ENCODE data around the gene TNFRSF8.
A peak's percentile ranks its signal among the peaks of the same experiment; 100 is the strongest.

TNFRSF8 gene

DNA sequence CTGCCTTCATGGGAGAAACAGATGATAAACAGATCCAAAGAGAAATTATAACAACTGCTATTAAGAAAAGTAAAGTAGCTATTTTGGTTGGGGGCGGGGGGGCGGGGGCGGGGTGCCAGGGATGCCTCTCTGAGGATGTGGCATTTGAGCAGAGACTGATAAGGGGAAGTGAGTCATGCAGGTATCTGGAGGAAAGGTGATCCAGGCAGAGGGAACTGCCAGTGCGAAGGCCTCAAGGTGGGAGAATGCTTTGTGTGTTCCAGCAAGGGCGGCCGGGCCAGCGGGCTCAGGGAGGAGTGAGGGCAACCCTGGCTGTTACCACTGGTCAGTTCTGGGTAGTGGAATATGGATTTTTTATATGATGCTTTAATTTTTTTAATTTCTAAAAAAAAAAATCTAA lies 96.7 kb downstream of the TNFRSF8 start:
- DNase-seq (ENCODE audit: low read depth), result no peak

DNA sequence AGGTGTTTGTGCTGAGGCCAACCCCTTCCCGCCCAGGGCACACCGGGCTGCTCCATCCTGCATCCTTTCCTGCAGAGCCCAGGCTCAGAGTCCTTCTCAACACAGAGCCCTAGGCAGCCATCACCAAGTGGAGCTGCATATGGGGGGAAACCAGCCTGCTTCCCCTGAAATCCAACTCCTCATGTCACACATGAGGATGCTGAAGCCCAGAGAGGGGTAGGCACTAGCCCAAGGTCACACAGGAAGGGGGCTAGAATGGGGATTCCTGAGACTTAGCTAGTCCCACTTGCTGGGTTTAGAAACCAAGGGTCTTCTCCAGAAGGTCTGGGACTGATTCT lies 98.2 kb downstream of the TNFRSF8 start:
- DNase-seq (ENCODE audit: low read depth), result no peak

DNA sequence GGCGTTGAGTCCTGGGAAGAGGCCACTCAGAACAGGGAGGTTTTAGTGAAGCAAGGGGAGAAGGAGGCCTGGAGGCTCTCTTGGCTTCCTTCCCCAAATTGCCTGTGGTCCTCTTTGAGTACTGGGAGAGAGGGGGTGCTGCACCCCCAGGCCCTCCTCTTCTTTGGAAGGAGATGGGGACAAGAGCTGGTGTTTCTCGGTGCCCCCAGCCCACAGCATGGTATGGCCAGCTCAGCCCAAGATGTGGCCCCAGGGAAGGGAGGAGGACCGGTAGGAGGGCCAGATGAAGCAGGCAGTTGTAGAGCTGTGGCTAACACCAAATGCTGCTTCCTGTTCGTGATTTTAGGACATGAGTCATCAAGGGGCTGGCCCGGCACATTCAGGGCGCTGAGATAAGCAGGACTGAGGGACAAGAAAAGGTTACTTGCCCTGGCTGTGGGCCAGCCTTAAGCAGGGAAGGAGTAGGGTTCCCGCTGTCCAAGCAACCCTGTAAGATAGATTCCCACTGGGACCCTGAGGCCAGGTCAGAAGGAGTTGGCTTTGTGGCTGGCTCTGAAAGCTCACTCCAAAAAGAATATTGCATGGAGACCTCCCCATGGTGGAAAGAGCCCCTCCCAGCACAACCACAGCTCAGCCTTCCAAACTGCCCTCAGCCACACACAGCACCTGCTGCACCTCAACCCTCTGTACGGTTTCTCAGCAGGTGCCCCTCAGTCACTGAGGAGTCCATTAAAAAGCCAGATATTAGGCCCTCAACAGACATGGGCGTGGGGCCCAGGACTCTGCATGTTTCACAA lies 98.8 kb downstream of the TNFRSF8 start:
- peak; percentile 87 for DNase-seq (ENCODE audit: low read depth)

- DNase-seq (ENCODE audit: low read depth), result no peak
Observed at GRCh38 chr1:12162459-12163137, 99.5 kb downstream of the TNFRSF8 start.

DNA sequence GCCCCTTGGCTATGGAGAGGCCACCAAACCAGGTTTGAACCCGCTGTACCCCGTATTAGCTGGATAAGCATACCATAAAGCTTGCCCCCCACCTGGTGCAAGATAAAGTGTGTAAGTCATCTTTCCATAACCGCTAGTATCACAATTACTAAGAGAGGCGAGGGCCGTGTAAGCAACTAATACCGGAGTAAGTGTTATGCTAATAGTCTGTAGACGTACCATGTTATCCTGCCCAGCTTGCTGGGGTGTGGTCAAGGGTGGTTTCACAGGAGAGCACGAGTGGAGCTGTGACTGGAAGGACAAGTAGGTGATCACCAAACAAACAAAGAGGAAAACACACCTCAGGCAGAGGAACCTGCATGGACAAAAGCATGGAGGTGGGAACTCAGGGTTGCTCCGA lies 100.1 kb downstream of the TNFRSF8 start:
- no peak for DNase-seq (ENCODE audit: low read depth)

DNA sequence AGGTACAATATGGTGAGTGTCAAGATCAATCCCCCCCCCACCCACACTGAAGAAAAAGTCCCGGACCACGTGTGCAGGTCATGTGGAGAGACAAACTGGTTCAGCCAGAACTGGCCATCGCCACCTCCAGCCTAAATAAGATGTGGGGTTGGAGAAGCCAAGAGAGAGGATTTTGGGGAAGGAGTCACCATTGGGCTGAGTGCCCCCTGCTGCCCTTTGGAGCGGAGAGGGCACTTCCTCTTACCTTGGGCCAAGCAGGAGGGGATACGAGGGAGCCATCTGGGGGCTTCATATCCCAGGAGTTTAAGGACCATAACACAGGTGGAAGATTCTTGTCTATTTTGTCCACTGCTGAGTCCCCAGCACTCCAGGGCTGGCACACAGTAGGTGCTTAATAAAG lies 101.1 kb downstream of the TNFRSF8 start:
- DNase-seq (ENCODE audit: low read depth), result no peak

DNA sequence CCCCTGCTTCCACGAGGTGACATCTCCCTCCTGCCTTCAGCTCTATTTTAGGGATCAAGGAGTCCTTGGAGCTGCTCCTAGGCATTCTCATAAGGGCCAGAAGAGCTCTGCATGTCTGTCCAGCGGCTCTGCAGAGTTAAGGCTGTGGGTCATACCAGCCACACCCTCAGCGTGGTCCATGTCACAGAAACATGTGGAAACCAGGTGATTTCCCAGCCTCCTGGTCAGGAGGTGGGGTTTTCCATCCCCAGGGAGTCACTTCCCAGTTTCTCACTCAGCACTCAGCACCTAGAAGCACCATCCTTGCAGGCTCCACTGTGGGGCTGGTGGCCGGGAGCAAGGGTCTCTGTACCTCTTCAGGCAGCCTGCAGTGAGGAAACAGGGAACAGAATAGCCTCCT lies 102.2 kb downstream of the TNFRSF8 start:
- DNase-seq (ENCODE audit: low read depth), result no peak

- DNase-seq (ENCODE audit: low read depth), result no peak
Observed at GRCh38 chr1:12166834-12167492, 103.9 kb downstream of the TNFRSF8 start, which contains the start of gene TNFRSF1B. Gene TNFRSF1B (plus strand): TSS chr1:12166991. CDS start chr1:12167092, 101 bp downstream.

GRCh38 chr1:12167493-12168429 lies 104.7 kb downstream of the TNFRSF8 start:
- no peak for DNase-seq (ENCODE audit: low read depth)

GRCh38 chr1:12168451-12169160 lies 105.5 kb downstream of the TNFRSF8 start:
- no peak for DNase-seq (ENCODE audit: low read depth)

GRCh38 chr1:12169442-12170135 lies 106.5 kb downstream of the TNFRSF8 start:
- no peak for DNase-seq (ENCODE audit: low read depth)

GRCh38 chr1:12170263-12170671 lies 107.2 kb downstream of the TNFRSF8 start:
- no peak for DNase-seq (ENCODE audit: low read depth)

DNA sequence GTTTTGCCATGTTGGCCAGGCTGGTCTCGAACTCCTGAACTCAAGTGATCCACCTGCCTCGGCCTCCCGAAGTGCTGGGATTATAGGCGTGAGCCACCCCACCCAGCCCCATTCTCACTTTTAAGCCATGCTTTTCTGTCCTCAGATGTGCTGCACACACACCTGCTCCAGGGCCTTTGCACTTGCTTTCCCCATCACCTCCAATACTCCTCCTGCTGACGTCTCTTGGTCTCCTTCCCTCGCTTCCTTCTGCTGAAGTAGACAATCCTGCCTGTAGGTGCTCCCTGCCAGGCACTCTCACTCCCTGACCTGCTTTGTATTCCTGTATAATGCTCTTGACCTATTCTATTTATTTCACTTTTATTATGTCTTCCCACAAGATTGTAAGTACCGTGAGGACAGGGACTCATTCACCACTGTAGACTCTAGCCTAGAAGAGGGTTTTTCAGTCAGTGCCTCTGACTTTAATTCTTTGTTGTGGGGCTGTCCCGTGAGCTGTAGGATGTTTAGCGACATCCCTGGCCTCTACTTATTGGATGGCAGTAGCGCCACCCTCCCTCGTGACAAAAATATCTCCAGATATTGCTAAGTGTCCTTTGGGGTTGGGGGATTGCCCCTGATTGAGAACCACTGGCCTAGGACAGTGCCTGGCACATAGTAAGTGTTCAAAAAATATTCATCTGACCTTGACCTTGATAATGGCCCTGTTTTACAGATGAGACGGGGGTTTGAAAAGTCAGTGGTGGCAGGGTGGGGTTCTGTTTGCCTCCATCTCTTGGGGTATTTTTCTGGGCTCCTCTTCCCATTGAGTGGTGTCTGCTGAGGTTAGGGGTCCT lies 108.3 kb downstream of the TNFRSF8 start:
- no peak for DNase-seq (ENCODE audit: low read depth)

DNA sequence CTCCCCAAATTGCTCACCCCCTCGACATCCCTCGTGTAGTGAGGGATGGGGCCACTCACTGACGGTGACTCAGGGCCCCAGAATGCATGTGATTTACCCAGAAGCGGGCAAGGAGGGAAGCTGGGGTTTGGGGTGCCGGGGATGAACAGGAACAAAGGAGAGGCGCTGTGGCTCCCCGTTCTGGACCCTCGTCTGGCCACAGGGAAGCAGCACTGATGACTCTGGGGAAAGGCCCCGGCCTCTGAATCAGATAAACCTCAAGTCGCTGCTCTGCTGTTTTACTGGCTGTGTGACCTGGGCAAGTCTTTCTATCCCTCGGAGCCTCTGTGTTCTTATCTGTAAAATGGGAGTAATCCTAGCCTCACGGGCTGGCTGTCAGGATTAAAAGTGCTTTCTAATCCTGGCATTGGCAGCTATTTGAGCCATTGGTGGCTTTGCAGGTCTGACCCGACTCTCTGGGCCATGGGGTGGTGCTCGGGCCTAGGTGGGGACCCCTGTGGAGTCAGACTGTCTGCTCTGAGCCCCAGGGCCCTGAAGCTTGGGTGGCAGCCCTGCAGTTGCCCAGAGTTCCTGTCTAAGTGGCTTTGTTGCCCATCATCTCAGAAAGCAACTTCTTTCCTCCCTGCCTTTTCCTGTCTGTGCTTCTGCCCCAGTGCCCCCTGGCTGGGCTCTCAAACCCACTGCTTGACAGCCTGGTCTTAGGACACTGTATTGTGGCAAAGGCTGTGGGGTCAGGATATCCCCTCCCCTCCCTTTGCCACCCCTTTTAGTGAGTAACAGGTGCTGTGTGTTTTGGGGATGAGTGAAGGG lies 109.1 kb downstream of the TNFRSF8 start:
- no peak for DNase-seq (ENCODE audit: low read depth)

GRCh38 chr1:12173041-12173509 lies 110.0 kb downstream of the TNFRSF8 start:
- no peak for DNase-seq (ENCODE audit: low read depth)

GRCh38 chr1:12173631-12174121 lies 110.6 kb downstream of the TNFRSF8 start:
- DNase-seq (ENCODE audit: low read depth), result no peak

DNA sequence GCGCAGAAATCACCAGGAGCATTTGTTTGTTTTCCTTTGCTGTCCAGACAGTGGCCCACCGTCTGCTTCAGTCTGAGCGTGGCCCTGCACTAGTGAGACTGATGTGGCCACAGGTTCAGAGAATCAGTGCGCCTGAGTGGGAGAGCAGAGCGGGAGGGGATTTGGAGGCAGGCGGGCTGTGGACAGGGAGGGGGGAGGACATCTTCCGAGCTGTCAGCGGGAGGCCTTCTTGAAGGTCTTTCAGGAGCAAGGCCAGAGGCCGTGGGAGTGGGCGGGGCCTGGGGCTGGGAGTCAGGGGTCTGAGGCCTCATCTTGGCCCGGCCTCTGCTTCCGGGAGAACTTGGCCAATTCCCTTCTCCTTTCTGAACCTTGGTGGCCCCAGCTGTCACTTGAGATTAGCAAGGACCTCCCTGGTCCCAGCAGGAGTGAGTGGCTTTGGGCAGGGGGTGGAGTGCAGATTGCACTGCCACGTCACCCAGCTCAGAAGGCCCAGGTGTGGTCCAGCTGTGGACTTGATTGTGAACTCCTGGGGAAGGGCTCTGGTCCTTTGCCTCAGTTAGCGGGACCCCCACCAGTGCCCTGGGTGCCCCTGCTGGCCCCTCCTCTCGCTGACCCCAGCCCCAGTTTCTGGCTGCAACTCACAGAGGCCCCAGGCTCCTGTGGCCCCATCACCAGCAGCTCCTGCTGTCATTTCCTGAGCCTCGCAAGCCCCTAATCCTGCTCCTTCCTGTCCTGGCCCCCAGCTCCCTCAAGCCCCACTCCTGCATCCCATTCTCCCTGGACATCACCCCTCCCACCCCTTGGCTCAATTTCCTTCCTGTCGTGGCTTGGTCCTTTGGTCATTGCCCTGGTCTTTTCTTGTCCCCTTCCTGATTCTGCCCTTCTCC lies 112.1 kb downstream of the TNFRSF8 start:
- no peak for DNase-seq (ENCODE audit: low read depth)

Data from stromal cell of bone marrow (primary cell).